Heart right ventricle (tissue), 16 donors: ENCODE data around the gene PYCR2. TPM values are rescaled to one million over a fixed set of nuclear protein-coding genes. Genes with fewer than 3 reads are reported as not detected.
A peak's percentile ranks its signal among the peaks of the same experiment; 100 is the strongest.

Experiments
- ATAC-seq, 8 donors: fragments of 200-7000 bp; cut with Tn5 transposase; one replicate each; pipeline ENCODE4 v1.9.1; 2020; ENCODE audit warnings: mild to moderate bottlenecking in 8 of 8, moderate library complexity in 8 of 8, moderate number of reproducible peaks in 1 of 8
- DNase-seq, 2 donors: peaks; one replicate each; pipeline ENCODE4 v3.0.0-alpha.2; 2020
- H3K27ac ChIP-seq, 10 donors: fragments of 200-600 bp; sonication (generic) in 2 of 10; one replicate each; pipeline versions ENCODE4 v1.5.0 to v1.8.0; 2020 to 2022; ENCODE audit warnings: mild to moderate bottlenecking in 3 of 10
- H3K27me3 ChIP-seq, 7 donors: fragments of 200-600 bp; one replicate each; pipeline ENCODE4 v1.8.0; 2021 to 2022; ENCODE audit warnings: mild to moderate bottlenecking in 2 of 7
- H3K36me3 ChIP-seq, 9 donors: fragments of 200-600 bp; sonication (generic) in 1 of 9; one replicate each; pipeline versions ENCODE4 v1.5.0 to v1.8.0; 2020 to 2022; ENCODE audit warnings: mild to moderate bottlenecking in 2 of 9
- H3K4me1 ChIP-seq, 9 donors: fragments of 200-600 bp; sonication (generic) in 1 of 9; one replicate each; pipeline versions ENCODE4 v1.5.0 to v1.8.0; 2020 to 2022; ENCODE audit warnings: mild to moderate bottlenecking in 4 of 9
- H3K4me3 ChIP-seq, 10 donors: fragments of 200-600 bp; sonication (generic) in 2 of 10; one replicate each; pipeline versions ENCODE4 v1.5.0 to v1.8.0; 2020 to 2022; ENCODE audit warnings: mild to moderate bottlenecking in 7 of 10, moderate library complexity in 2 of 10
- H3K9me3 ChIP-seq, 11 donors: fragments of 200-600 bp in 10 of 11; sonication (generic) in 2 of 11; one replicate each; pipeline versions ENCODE4 v1.5.0 to v1.8.0; 2013 to 2022; ENCODE audit warnings: mild to moderate bottlenecking in 2 of 11, control low read depth in 1 of 11, moderate library complexity in 1 of 11
- CTCF ChIP-seq, 9 donors: fragments of 200-600 bp; sonication (generic) in 2 of 9; IDR thresholded peaks; one replicate each; pipeline versions ENCODE4 v1.5.0 to v1.8.0; 2021 to 2022; ENCODE audit warnings: antibody characterized with exemption in 9 of 9, mild to moderate bottlenecking in 5 of 9, moderate library complexity in 1 of 9
- WGBS, 2 donors: extraction: QIAGEN DNeasy Blood & Tissue Kit; methylation state at CpG; one replicate each; pipeline ENCODE4 v1.1.7; 2013; ENCODE audit warnings: inconsistent platforms in 1 of 2; 5-methylcytosine and 5-hydroxymethylcytosine counted together
- intact Hi-C, 10 donors: fragments of 100-400 bp; cut with DNase I; formaldehyde crosslinking; loops; one replicate each; pipeline versions ENCODE4 v1.11.1 to v1.14.2; 2022
- polyA plus RNA-seq, 2 donors: library from polyadenylated mRNA; stranded (reverse); fragments of 200-250 nt; gene quantifications; one replicate each; pipeline ENCODE4 v1.2.3, GENCODE V29; 2013
- total RNA-seq, 10 donors: library from RNA; stranded (reverse); fragmentation: NEBNext Ultra II Directional in 3 of 10; extraction: Animal tissue kit (Norgen Biotek cat#: 25700) in 3 of 10; gene quantifications; one replicate each; pipeline versions ENCODE4 v1.2.1 to v1.2.4, GENCODE V29; 2021 to 2023
- donor health status: Arrhythmogenic right ventricular cardiomyopathy.
- donor health status: ischemic (EF 13 %, LVEDD 7.1; RV severe dilation, severe dysfunction).
- donor health status: healthy with polysubstance abuse.
- donor health status: DM: no; HTN: yes; CAD: no.
- donor health status: DM: no; HTN: no; CAD: no.
- donor health status: ischemic (EF 25% LVEDD 6.9; RV normal size, moderate dysfunction).
- donor health status: ischemic (EF 25% LVEDD 5.7; RV mildly dilated, moderate dysfunction).
- donor health status: healthy.
- donor health status: DM: yes; HTN: yes; CAD: no.
- donor health status: Ischemic cardiomyopathy.
- donor health status: ischemic (EF 35%, LVEDD 5.7; RV mildly dilated, moderate dysfunction).
- donor health status: nonischemic (EF 11% LVEDD 7.7; RV severe dilation, severe dysfunction).
- donor health status: DM: yes; HTN: yes; CAD: no.
- donor health status: PGD.
- donor health status: ischemic (EF 29% LVEDD 5.4; RV normal size, mild dysfunction).
- donor health status: nonischemic (EF 23%, LVEDD 6.1; RV moderate dilation, normal function).

PYCR2 gene
- total and polyA plus RNA-seq, 12 donors, result 42.5 to 96.0 (median 62.7) TPM

- intact Hi-C loops, result no loop called here
- 88 to 91% methylated on average over 5 of the region's 5 CpGs for WGBS, 2 donors
Measured at GRCh38 chr1:225896494-225896893, 27.6 kb downstream of the PYCR2 start.

DNA sequence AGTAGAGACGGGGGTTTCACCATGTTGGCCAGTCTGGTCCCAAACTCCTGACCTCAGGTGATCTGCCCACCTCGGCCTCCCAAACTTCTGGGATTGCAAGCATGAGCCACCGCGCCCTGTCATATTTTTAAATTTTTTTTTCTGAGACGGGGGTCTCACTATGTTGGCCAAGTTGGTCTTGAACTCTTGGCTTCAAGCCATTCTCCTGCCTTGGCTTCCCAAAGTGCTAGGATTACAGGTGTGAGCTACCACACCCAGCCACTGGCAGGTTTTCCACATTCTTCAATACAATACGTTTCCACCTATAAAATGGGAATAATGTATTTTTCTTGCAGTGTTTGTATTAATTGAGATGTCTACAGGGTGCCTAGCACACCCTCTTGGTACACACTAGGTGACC lies 31.7 kb downstream of the PYCR2 start:
- no peak for TF ChIP-seq CTCF (IDR thresholded peaks at IDR 0.05)
- no peaks in the 10 kb centered on the region for H3K36me3 ChIP-seq
- H3K9me3 ChIP-seq, result no peaks in the 10 kb centered on the region
- H3K4me1 ChIP-seq, result peaks cover 0 to 30% (median 3%) of the 10 kb centered on the region in 9 donors
- H3K4me3 ChIP-seq, result no peak overlapping the region
- 85 to 90% methylated on average over 6 of the region's 6 CpGs for WGBS, 2 donors
- H3K27me3 ChIP-seq, result no peaks in the 10 kb centered on the region
- no peak for DNase-seq
- intact Hi-C loops, result no loop called here
- no peak for ATAC-seq
- H3K27ac ChIP-seq, result no peak overlapping the region

More at GRCh38 chr1:225896494-225896893, 27.6 kb downstream of the PYCR2 start:
- H3K4me1 ChIP-seq, result peaks cover 0 to 19% (median 0%) of the 10 kb centered on the region in 9 donors
- no peaks in the 10 kb centered on the region for H3K27me3 ChIP-seq
- peak overlapping the region in 1 of 10 donors; percentile 61 for H3K27ac ChIP-seq
- TF ChIP-seq CTCF (IDR thresholded peaks at IDR 0.05), result no peak
- no peaks in the 10 kb centered on the region for H3K36me3 ChIP-seq
- ATAC-seq (no peak), DNase-seq (no peak)
- no peak overlapping the region for H3K4me3 ChIP-seq
- no peaks in the 10 kb centered on the region for H3K9me3 ChIP-seq

- Histone ChIP-seq H3K4me3 (no peak overlapping the region), H3K9me3 (no peaks in the 10 kb centered on the region), H3K4me1 (peaks cover 0 to 30% (median 3%) of the 10 kb centered on the region in 9 donors), H3K27me3 (no peaks in the 10 kb centered on the region), H3K27ac (peak overlapping the region in 5 of 10 donors; percentile 15 to 63 (median 46)), H3K36me3 (no peaks in the 10 kb centered on the region)
- ATAC-seq (peak in 3 of 8 donors; percentile 12 to 57 (median 29)), DNase-seq (no peak)
- no peak for TF ChIP-seq CTCF (IDR thresholded peaks at IDR 0.05)
- WGBS, 2 donors, result 92 to 93% methylated on average over 14 of the region's 14 CpGs
- intact Hi-C loops, result no loop called here
Measured at GRCh38 chr1:225891229-225891972, 32.6 kb downstream of the PYCR2 start.

DNA sequence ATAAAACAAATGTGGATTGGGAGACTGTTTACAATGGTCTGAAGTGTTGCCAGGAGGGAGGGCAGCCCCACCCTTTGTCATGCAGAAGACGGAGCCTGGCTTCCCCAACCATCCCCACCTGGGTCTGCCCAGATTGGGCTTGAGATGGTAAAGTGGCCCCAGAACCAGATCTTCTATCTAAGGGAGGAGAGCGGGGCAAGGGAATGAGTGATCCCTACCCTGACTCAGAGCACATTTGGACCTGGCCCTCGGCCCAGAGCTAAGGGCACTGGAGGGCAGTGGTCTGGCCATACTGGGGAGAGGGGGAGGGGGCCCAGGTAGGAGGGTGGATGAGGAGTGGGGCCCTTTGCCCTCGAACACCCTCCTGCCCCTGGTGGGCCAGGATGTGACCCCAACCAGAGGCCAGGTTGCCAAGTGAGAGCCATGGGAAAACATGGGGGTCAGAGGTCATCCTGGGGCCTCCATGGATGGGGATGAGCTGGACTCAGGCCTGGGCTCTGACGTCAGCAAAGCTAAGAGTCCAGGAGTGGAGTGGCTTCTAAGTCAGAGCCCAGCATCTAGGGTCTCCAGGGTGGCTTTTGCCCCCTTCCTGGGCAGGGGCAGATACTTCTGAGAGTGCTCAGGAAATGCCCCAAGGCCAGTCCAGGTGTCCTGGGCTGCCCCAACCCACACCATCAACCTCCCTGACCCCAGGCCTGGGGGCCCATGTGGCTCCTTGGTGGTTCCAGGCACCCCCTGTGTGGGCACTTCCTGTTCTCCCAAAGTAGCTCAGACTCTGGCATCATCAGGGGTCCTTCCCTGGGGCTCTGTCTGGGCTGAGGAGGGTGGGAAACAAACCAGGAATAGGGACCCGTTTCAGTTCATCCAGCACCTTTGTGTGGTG lies 33.5 kb downstream of the PYCR2 start:
- WGBS, 2 donors, result 73 to 74% methylated on average over 6 of the region's 6 CpGs
- no peak overlapping the region for H3K4me3 ChIP-seq
- no peaks in the 10 kb centered on the region for H3K36me3 ChIP-seq
- peaks cover 0 to 30% (median 3%) of the 10 kb centered on the region in 9 donors for H3K4me1 ChIP-seq
- peak overlapping the region in 5 of 10 donors; percentile 15 to 63 (median 46) for H3K27ac ChIP-seq
- ATAC-seq (peak in 5 of 8 donors; percentile 26 to 62 (median 49)), DNase-seq (no peak)
- no peak for TF ChIP-seq CTCF (IDR thresholded peaks at IDR 0.05)
- intact Hi-C loops, result no loop called here
- H3K9me3 ChIP-seq, result no peaks in the 10 kb centered on the region
- no peaks in the 10 kb centered on the region for H3K27me3 ChIP-seq
